ENCODE data around the gene TXNDC12.
A peak's percentile ranks its signal among the peaks of the same experiment; 100 is the strongest.
"Not testable (repeated sequence)": the region's sequence is repeated elsewhere in the genome, so short reads cannot be mapped to it uniquely, and the experiment has no call there.

The TXNDC12 gene

GRCh38 chr1:52034050-52034384 is 21.0 kb downstream of the TXNDC12 start:
- ChIA-PET CTCF (interaction anchor here (0.7 kb wide), 1 partner anchor 106 kb away, joined by 3 read pairs; no protein-coding TSS in a partner anchor), POLR2A (interaction anchor here (0.9 to 4.9 kb wide), 2 partner anchors 8 to 21 kb away, joined by 4 to 64 read pairs; partner anchors contain the start of genes BTF3L4 and TXNDC12)
- TF ChIP-seq NFRKB (IDR thresholded peaks at IDR 0.05) (no peak), ELF4 (IDR thresholded peaks at IDR 0.05) (no peak), PKNOX1 (IDR thresholded peaks at IDR 0.05) (no peak), FOXA1 (IDR thresholded peaks at IDR 0.05) (no peak), HDGF (IDR thresholded peaks at IDR 0.05; ENCODE audit: borderline replicate concordance) (no peak), CTBP1 (IDR thresholded peaks at IDR 0.05; ENCODE audit: borderline replicate concordance) (no peak), ZNF384 (IDR thresholded peaks at IDR 0.05) (no peak), FOXM1 (IDR thresholded peaks at IDR 0.05; ENCODE audit: borderline replicate concordance) (no peak)
- no peak for DNase-seq (ENCODE audit: extremely low spot score)

GRCh38 chr1:52033190-52034049 is 21.6 kb downstream of the TXNDC12 start, which contains the start of gene KTI12:
Gene KTI12, minus strand, starts transcription at chr1:52033810. Its CDS starts 49 bp downstream, at chr1:52033761.
- peak; percentile 40 for TF ChIP-seq L3MBTL2 (conservative IDR thresholded peaks at IDR 0.05)
- no peak for TF ChIP-seq HDGF (IDR thresholded peaks at IDR 0.05; ENCODE audit: borderline replicate concordance)
- peak; percentile 26; the same call in 1 of the 2 replicates for TF ChIP-seq PKNOX1 (IDR thresholded peaks at IDR 0.05)
- TF ChIP-seq ELF4 (IDR thresholded peaks at IDR 0.05): peak; percentile 99
- no peak for TF ChIP-seq ARNT (IDR thresholded peaks at IDR 0.05)
- no peak for TF ChIP-seq FOXK2 (IDR thresholded peaks at IDR 0.05)
- peak; percentile 88 for DNase-seq (ENCODE audit: extremely low spot score)
- ChIA-PET CTCF (interaction anchor here (0.6 kb wide), 1 partner anchor 266 kb away, joined by 3 read pairs; no protein-coding TSS in a partner anchor), POLR2A (interaction anchor here (0.9 to 4.9 kb wide), 2 partner anchors 8 to 22 kb away, joined by 4 to 64 read pairs; partner anchors contain the start of genes BTF3L4 and TXNDC12)

GRCh38 chr1:52032785-52033131 is 22.2 kb downstream of the TXNDC12 start:
- POLR2A ChIA-PET: interaction anchor here (4.9 kb wide), 1 partner anchor 22 kb away, joined by 64 read pairs; the partner anchor contains the start of genes BTF3L4 and TXNDC12
- peak; percentile 28 for DNase-seq (ENCODE audit: extremely low spot score)

GRCh38 chr1:52032124-52032784 is 22.7 kb downstream of the TXNDC12 start:
- no peak for DNase-seq (ENCODE audit: extremely low spot score)
- ChIA-PET POLR2A (interaction anchor here (4.9 kb wide), 1 partner anchor 23 kb away, joined by 64 read pairs; the partner anchor contains the start of genes BTF3L4 and TXNDC12), CTCF (no interaction called here)
- TF ChIP-seq NFRKB (IDR thresholded peaks at IDR 0.05): no peak
- no peak for TF ChIP-seq HDGF (IDR thresholded peaks at IDR 0.05; ENCODE audit: borderline replicate concordance)
- no peak for TF ChIP-seq PKNOX1 (IDR thresholded peaks at IDR 0.05)
- TF ChIP-seq SUZ12 (IDR thresholded peaks at IDR 0.05): no peak

More at GRCh38 chr1:52032785-52033131, 22.2 kb downstream of the TXNDC12 start:
- TF ChIP-seq ARNT (IDR thresholded peaks at IDR 0.05) (no peak), NFRKB (IDR thresholded peaks at IDR 0.05) (no peak), HDGF (IDR thresholded peaks at IDR 0.05; ENCODE audit: borderline replicate concordance) (no peak), CTBP1 (IDR thresholded peaks at IDR 0.05; ENCODE audit: borderline replicate concordance) (no peak), FOXK2 (IDR thresholded peaks at IDR 0.05) (no peak), TARDBP (IDR thresholded peaks at IDR 0.05) (no peak), SUZ12 (IDR thresholded peaks at IDR 0.05) (no peak), ZNF384 (IDR thresholded peaks at IDR 0.05) (no peak), BHLHE40 (IDR thresholded peaks at IDR 0.05; ENCODE audit: borderline replicate concordance) (no peak), ELF4 (IDR thresholded peaks at IDR 0.05) (no peak), SP1 (IDR thresholded peaks at IDR 0.05) (no peak), LEF1 (IDR thresholded peaks at IDR 0.05; ENCODE audit: borderline replicate concordance) (no peak)
- CTCF ChIA-PET: no interaction called here

- CTCF ChIA-PET; DNase-seq (ENCODE audit: extremely low spot score): not testable (repeated sequence)
- POLR2A ChIA-PET: interaction anchor here (0.8 to 1.7 kb wide), 2 partner anchors 25 to 26 kb away, joined by 3 to 9 read pairs; partner anchors contain the start of gene TXNDC12
These were observed 26.2 kb downstream of the TXNDC12 start for GRCh38 chr1:52028839-52029238.

GRCh38 chr1:52028328-52028727 is 26.7 kb downstream of the TXNDC12 start:
- ChIA-PET POLR2A (interaction anchor here (0.8 to 1.7 kb wide), 2 partner anchors 26 to 27 kb away, joined by 3 to 9 read pairs; partner anchors contain the start of gene TXNDC12), CTCF (no interaction called here)
- DNase-seq (ENCODE audit: extremely low spot score): no peak
- TF ChIP-seq FOXA1 (IDR thresholded peaks at IDR 0.05): no peak
- TF ChIP-seq FOXM1 (IDR thresholded peaks at IDR 0.05; ENCODE audit: borderline replicate concordance): no peak
- TF ChIP-seq PKNOX1 (IDR thresholded peaks at IDR 0.05): no peak
- TF ChIP-seq ELF4 (IDR thresholded peaks at IDR 0.05): no peak
- TF ChIP-seq ZNF384 (IDR thresholded peaks at IDR 0.05): no peak
- TF ChIP-seq LEF1 (IDR thresholded peaks at IDR 0.05; ENCODE audit: borderline replicate concordance): no peak
- TF ChIP-seq SP1 (IDR thresholded peaks at IDR 0.05): no peak
- no peak for TF ChIP-seq HDGF (IDR thresholded peaks at IDR 0.05; ENCODE audit: borderline replicate concordance)
- TF ChIP-seq L3MBTL2 (conservative IDR thresholded peaks at IDR 0.05): no peak
- no peak for TF ChIP-seq NFRKB (IDR thresholded peaks at IDR 0.05)
- TF ChIP-seq SUZ12 (IDR thresholded peaks at IDR 0.05): no peak
- TF ChIP-seq TARDBP (IDR thresholded peaks at IDR 0.05): no peak
- no peak for TF ChIP-seq CTBP1 (IDR thresholded peaks at IDR 0.05; ENCODE audit: borderline replicate concordance)
- TF ChIP-seq FOXK2 (IDR thresholded peaks at IDR 0.05): no peak
- no peak for TF ChIP-seq BHLHE40 (IDR thresholded peaks at IDR 0.05; ENCODE audit: borderline replicate concordance)

All from HEK293T (cell line).